HCT116 (cell line): Measurements from ENCODE around the gene SEMA4A. TPM values are rescaled to one million over a fixed set of nuclear protein-coding genes. Genes with fewer than 3 reads are reported as not detected.

ENCODE experiments used
- ATAC-seq: fragments of 200-7000 bp; cut with Tn5 transposase; 2 replicates; pipeline ENCODE4 v1.9.1; 2020; ENCODE audit warnings: mild to moderate bottlenecking, moderate library complexity
- BruUV-seq: library from RNA; stranded (reverse); fragments of 400-500 nt; replicated peaks from 2 replicates; lab custom pipeline; 2021; lab: Mats Ljungman, UMichigan
- CTCF ChIA-PET: fragments of 300-600 bp; sonication (Branson Sonifier 250); formaldehyde crosslinking; loops from one replicate; lab custom pipeline; 2021; ENCODE audit warnings: antibody characterized with exemption; lab: Charles Lee
- POLR2A ChIA-PET: fragments of 300-600, 350-600 bp; sonication (Branson Sonifier 250); formaldehyde crosslinking; loops from one replicate; lab custom pipeline; 2021; ENCODE audit warnings: antibody characterized with exemption; lab: Charles Lee
- RAD21 ChIA-PET, 2 experiments: fragments of 300-600 bp; sonication (Branson Sonifier 250); formaldehyde crosslinking; loops; one replicate each; lab custom pipeline; 2023; ENCODE audit warnings: low total read pairs in 2 of 2; ENCODE audit not compliant: uncharacterized antibody in 2 of 2, unreplicated experiment in 2 of 2, low non-redundant PET in 1 of 2; lab: Charles Lee
- DNase-seq: peaks from one replicate; pipeline ENCODE4 v3.0.0-alpha.2; 2010; ENCODE audit warnings: low read depth, low spot score
- H2AFZ ChIP-seq: fragments of 200-600 bp; shearing (Covaris generic), sonication (generic); 2 replicates; pipeline ENCODE4 v1.6.1; 2017; ENCODE audit warnings: low read depth, mixed run types, mixed read lengths, antibody characterized with exemption, low read length; ENCODE audit not compliant: poor library complexity, severe bottlenecking
- H3K27ac ChIP-seq: 2 replicates; pipeline ENCODE4 v1.5.1; 2012; ENCODE audit warnings: low read depth, low read length
- H3K27me3 ChIP-seq: fragments of 200-600 bp; sonication (generic); 2 replicates; pipeline ENCODE4 v1.6.1; 2016; ENCODE audit warnings: mixed run types, low read length, mixed read lengths; ENCODE audit not compliant: insufficient read depth
- H3K36me3 ChIP-seq, 2 experiments: fragments of 200-500 bp in 1 of 2; fragments of 200-600 bp in 1 of 2; sonication (Bioruptor generic) in 1 of 2; sonication (generic) in 1 of 2; 2 replicates each; pipeline versions ENCODE4 v1.5.1 to v1.6.1; 2014 to 2016; ENCODE audit warnings: low read length in 2 of 2, inconsistent platforms in 1 of 2, mixed read lengths in 1 of 2, mixed run types in 1 of 2; ENCODE audit not compliant: insufficient read depth in 2 of 2, control insufficient read depth in 1 of 2
- H3K4me1 ChIP-seq, 2 experiments: fragments of 200-600 bp in 1 of 2; sonication (generic) in 1 of 2; 2 replicates each; pipeline versions ENCODE4 v1.5.1 to v1.6.1; 2012 to 2017; ENCODE audit warnings: low read length in 2 of 2, inconsistent platforms in 1 of 2, mild to moderate bottlenecking in 1 of 2, mixed read lengths in 1 of 2, mixed run types in 1 of 2, moderate library complexity in 1 of 2; ENCODE audit not compliant: insufficient read depth in 2 of 2, control insufficient read depth in 1 of 2
- H3K4me2 ChIP-seq: fragments of 200-600 bp; sonication (generic); 2 replicates; pipeline ENCODE4 v1.6.1; 2017; ENCODE audit warnings: mixed run types, low read length, mixed read lengths
- H3K4me3 ChIP-seq, 2 experiments: fragments of 200-600 bp in 1 of 2; sonication (generic) in 1 of 2; replicated peaks in 1 of 2; 2 replicates each; pipeline ENCODE4 v1.5.1; 2011 to 2016; ENCODE audit warnings: low read length in 2 of 2, control low read depth in 1 of 2, low read depth in 1 of 2, mild to moderate bottlenecking in 1 of 2, mixed read lengths in 1 of 2, mixed run types in 1 of 2
- H3K79me2 ChIP-seq: fragments of 200-600 bp; sonication (generic); 2 replicates; pipeline ENCODE4 v1.6.1; 2017; ENCODE audit warnings: mild to moderate bottlenecking, mixed run types, low read length, moderate library complexity, mixed read lengths; ENCODE audit not compliant: insufficient read depth
- H3K9ac ChIP-seq: fragments of 200-600 bp; sonication (generic); 2 replicates; pipeline ENCODE4 v1.6.1; 2016; ENCODE audit warnings: low read length, mixed read lengths
- H3K9me2 ChIP-seq: fragments of 200-600 bp; sonication (generic), shearing (Covaris generic); 2 replicates; pipeline ENCODE4 v1.6.1; 2017; ENCODE audit warnings: mixed run types, mild to moderate bottlenecking, moderate library complexity; ENCODE audit not compliant: insufficient read depth
- H3K9me3 ChIP-seq, 2 experiments: fragments of 200-500 bp in 1 of 2; fragments of 200-600 bp in 1 of 2; sonication (Bioruptor generic) in 1 of 2; sonication (generic) in 1 of 2; 2 replicates each; pipeline ENCODE4 v1.6.1; 2014 to 2017; ENCODE audit warnings: low read length in 2 of 2, mixed read lengths in 2 of 2, inconsistent platforms in 1 of 2, low read depth in 1 of 2, mild to moderate bottlenecking in 1 of 2, mixed run types in 1 of 2, moderate library complexity in 1 of 2; ENCODE audit not compliant: control insufficient read depth in 1 of 2, insufficient read depth in 1 of 2
- H4K20me1 ChIP-seq: fragments of 200-600 bp; sonication (generic), shearing (Covaris generic); 2 replicates; pipeline ENCODE4 v1.6.1; 2017; ENCODE audit warnings: mixed run types, mild to moderate bottlenecking, moderate library complexity; ENCODE audit not compliant: insufficient read depth
- MAX ChIP-seq: IDR thresholded peaks from 2 replicates; pipeline ENCODE4 v1.6.1; 2012
- POLR2AphosphoS5 ChIP-seq: IDR thresholded peaks from 2 replicates; pipeline ENCODE4 v1.6.1; 2011; ENCODE audit warnings: mild to moderate bottlenecking, low read depth, low read length, moderate library complexity
- RAD21 ChIP-seq: IDR thresholded peaks from 2 replicates; pipeline ENCODE4 v1.6.1; 2012; ENCODE audit warnings: low read depth, mild to moderate bottlenecking
- SRF ChIP-seq: IDR thresholded peaks from 2 replicates; pipeline ENCODE4 v1.6.1; 2012; ENCODE audit warnings: low read depth
- intact Hi-C: fragments of 100-400 bp; cut with micrococcal nuclease; formaldehyde crosslinking; loops from 2 replicates; pipeline ENCODE4 v1.10.0; 2022
- total RNA-seq: library from RNA; stranded (reverse); gene quantifications from one replicate; pipeline ENCODE4 v1.2.1, GENCODE V29; 2021; ENCODE audit not compliant: unreplicated experiment
- TF ChIP-seq, protein P1 (sequence below), 3 experiments: fragments of 200-600 bp in 1 of 3; sonication (generic) in 1 of 3; IDR thresholded peaks in 2 of 3; conservative IDR thresholded peaks in 1 of 3; 2 replicates each; pipeline ENCODE4 v1.5.1; 2012 to 2017; ENCODE audit warnings: low read depth in 2 of 3, low read length in 2 of 3, antibody characterized with exemption in 1 of 3, borderline replicate concordance in 1 of 3, control low read depth in 1 of 3, mild to moderate bottlenecking in 1 of 3, mixed read lengths in 1 of 3, mixed run types in 1 of 3, moderate library complexity in 1 of 3; ENCODE audit not compliant: insufficient read depth in 1 of 3

SEMA4A gene
- total RNA-seq, 1 experiment from 2014 or later = 0.39 TPM

- POLR2A ChIA-PET = interaction anchor here (0.9 to 1.1 kb wide), 3 partner anchors 16 to 67 kb away, joined by 3 to 4 read pairs (median 3); partner anchors contain the start of gene PMF1
- TF ChIP-seq, protein P1, sequence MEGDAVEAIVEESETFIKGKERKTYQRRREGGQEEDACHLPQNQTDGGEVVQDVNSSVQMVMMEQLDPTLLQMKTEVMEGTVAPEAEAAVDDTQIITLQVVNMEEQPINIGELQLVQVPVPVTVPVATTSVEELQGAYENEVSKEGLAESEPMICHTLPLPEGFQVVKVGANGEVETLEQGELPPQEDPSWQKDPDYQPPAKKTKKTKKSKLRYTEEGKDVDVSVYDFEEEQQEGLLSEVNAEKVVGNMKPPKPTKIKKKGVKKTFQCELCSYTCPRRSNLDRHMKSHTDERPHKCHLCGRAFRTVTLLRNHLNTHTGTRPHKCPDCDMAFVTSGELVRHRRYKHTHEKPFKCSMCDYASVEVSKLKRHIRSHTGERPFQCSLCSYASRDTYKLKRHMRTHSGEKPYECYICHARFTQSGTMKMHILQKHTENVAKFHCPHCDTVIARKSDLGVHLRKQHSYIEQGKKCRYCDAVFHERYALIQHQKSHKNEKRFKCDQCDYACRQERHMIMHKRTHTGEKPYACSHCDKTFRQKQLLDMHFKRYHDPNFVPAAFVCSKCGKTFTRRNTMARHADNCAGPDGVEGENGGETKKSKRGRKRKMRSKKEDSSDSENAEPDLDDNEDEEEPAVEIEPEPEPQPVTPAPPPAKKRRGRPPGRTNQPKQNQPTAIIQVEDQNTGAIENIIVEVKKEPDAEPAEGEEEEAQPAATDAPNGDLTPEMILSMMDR (IDR thresholded peaks at IDR 0.05 in 2 of 3, conservative IDR thresholded peaks at IDR 0.05 in 1 of 3; ENCODE audit: borderline replicate concordance in 1 of 3, insufficient read depth in 1 of 3, low read depth in 2 of 3, low read length in 2 of 3) = peak; percentile 61 to 91 (median 82)
- no peak; the same call in 1 of the 2 replicates for TF ChIP-seq MAX
- peak; percentile 31; the same call in 1 of the 2 replicates for TF ChIP-seq POLR2AphosphoS5
- no peak for TF ChIP-seq SRF
- TF ChIP-seq RAD21 = peak; percentile 91
- intact Hi-C loops = loop anchor here (1.0 to 10.0 kb wide), 3 partner anchors 56 to 299 kb away; no protein-coding TSS in a partner anchor
- no peak overlapping the region for H2AFZ ChIP-seq
- H3K4me2 ChIP-seq = peak overlapping the region; percentile 40
- CTCF ChIA-PET = interaction anchor here (0.5 to 8.1 kb wide), 15 partner anchors 10 to 173 kb away, joined by 3 to 98 read pairs (median 5); partner anchors contain the start of genes PMF1, SLC25A44 and SMG5
- H3K27me3 ChIP-seq = no peaks in the 10 kb centered on the region; the same call in 1 of the 2 replicates
- peak; percentile 82 for ATAC-seq
- H3K27ac ChIP-seq = no peak overlapping the region
- H3K9me3 ChIP-seq = no peaks in the 10 kb centered on the region
- no peaks in the 10 kb centered on the region for H3K79me2 ChIP-seq
- RAD21 ChIA-PET = interaction anchor here (0.9 to 1.5 kb wide), 4 partner anchors 16 to 79 kb away, joined by 3 to 19 read pairs (median 5); partner anchors contain the start of gene PMF1 (in 1 of the 2)
- no peaks in the 10 kb centered on the region for H4K20me1 ChIP-seq
- H3K9me2 ChIP-seq = no peaks in the 10 kb centered on the region
- no peak overlapping the region for H3K4me3 ChIP-seq
- H3K4me1 ChIP-seq = peaks cover 9 to 17% of the 10 kb centered on the region in 2 experiments
- no peaks in the 10 kb centered on the region for H3K36me3 ChIP-seq
- no peak overlapping the region for H3K9ac ChIP-seq
- no TSS peak for BruUV-seq
- peak; percentile 74 for DNase-seq
Observed at GRCh38 chr1:156146020-156146768, 7.2 kb upstream of the SEMA4A start.
